ENCODE data around the gene PRDM15.

Gene PRDM15

GRCh38 chr21:41897700-41898099 lies 18.6 kb upstream of the PRDM15 start:
- H3K4me1 Mint-ChIP-seq (ENCODE audit: low read depth): peaks cover 43% of the 10 kb centered on the region
- no peak overlapping the region for H3K27ac Mint-ChIP-seq
- peaks cover 7% of the 10 kb centered on the region for H3K36me3 Mint-ChIP-seq
- no peaks in the 10 kb centered on the region for H3K9me3 Mint-ChIP-seq (ENCODE audit: low read depth)
- H3K4me3 Mint-ChIP-seq: no peak overlapping the region
- no peaks in the 10 kb centered on the region for H3K27me3 Mint-ChIP-seq

GRCh38 chr21:41897047-41897669 lies 18.0 kb upstream of the PRDM15 start:
- H3K27ac Mint-ChIP-seq: no peak overlapping the region
- peaks cover 43% of the 10 kb centered on the region for H3K4me1 Mint-ChIP-seq (ENCODE audit: low read depth)
- no peaks in the 10 kb centered on the region for H3K27me3 Mint-ChIP-seq
- no peak overlapping the region for H3K4me3 Mint-ChIP-seq
- H3K9me3 Mint-ChIP-seq (ENCODE audit: low read depth): no peaks in the 10 kb centered on the region
- peaks cover 7% of the 10 kb centered on the region for H3K36me3 Mint-ChIP-seq

DNA sequence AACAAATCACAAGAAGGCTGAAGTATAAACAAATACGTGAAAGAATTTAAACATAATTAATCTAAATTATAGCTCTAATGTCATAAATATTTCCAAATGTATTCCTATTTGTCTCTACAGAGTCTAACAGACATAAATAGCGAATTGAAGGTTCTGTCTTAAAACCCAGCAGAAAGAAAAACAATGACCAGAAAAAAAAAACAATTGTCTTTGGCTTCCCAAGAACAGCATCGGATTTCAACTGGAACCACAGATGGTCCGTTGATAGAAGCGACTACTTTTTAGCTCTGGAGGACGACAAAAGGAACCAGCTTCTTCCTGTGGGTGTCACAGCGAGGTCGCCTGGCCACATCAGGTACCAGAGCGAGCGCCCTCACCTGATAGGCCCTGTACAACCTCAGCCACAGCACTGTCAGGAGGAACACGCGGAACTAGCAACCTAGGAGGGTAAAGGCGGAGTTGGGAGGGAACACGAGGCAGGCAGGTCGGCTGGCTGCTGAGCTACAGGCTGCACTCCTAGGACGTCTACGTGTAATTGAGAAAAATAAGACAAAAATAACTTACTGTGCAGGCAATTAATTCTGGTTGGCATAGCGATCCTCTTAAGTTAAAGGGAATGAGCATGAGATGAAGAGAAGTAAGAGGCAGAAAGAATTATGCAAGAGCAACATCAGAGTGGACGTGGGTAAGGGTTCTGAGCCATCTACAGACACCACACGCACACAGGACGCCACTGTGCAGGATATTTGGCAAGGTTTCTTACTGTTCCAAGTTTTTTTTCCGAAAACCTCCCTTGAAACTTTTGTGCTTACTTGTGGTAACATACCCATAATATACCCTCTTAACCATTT lies 16.7 kb upstream of the PRDM15 start:
- Mint-ChIP-seq H3K36me3 (no peaks in the 10 kb centered on the region), H3K4me1 (ENCODE audit: low read depth) (peaks cover 36% of the 10 kb centered on the region), H3K9me3 (ENCODE audit: low read depth) (no peaks in the 10 kb centered on the region), H3K4me3 (peak overlapping the region; percentile 49), H3K27me3 (no peaks in the 10 kb centered on the region), H3K27ac (peak overlapping the region; percentile 82)

- Mint-ChIP-seq H3K4me3 (no peak overlapping the region), H3K27me3 (no peaks in the 10 kb centered on the region), H3K36me3 (no peaks in the 10 kb centered on the region), H3K27ac (peak overlapping the region; percentile 28), H3K9me3 (ENCODE audit: low read depth) (no peaks in the 10 kb centered on the region), H3K4me1 (ENCODE audit: low read depth) (peaks cover 34% of the 10 kb centered on the region)
Observed at GRCh38 chr21:41894922-41895557, 15.9 kb upstream of the PRDM15 start.

- H3K27me3 Mint-ChIP-seq: no peaks in the 10 kb centered on the region
- H3K27ac Mint-ChIP-seq: no peak overlapping the region
- H3K4me3 Mint-ChIP-seq: no peak overlapping the region
- peaks cover 30% of the 10 kb centered on the region for H3K4me1 Mint-ChIP-seq (ENCODE audit: low read depth)
- no peaks in the 10 kb centered on the region for H3K36me3 Mint-ChIP-seq
- H3K9me3 Mint-ChIP-seq (ENCODE audit: low read depth): no peaks in the 10 kb centered on the region
Observed at GRCh38 chr21:41894511-41894910, 15.4 kb upstream of the PRDM15 start.

DNA sequence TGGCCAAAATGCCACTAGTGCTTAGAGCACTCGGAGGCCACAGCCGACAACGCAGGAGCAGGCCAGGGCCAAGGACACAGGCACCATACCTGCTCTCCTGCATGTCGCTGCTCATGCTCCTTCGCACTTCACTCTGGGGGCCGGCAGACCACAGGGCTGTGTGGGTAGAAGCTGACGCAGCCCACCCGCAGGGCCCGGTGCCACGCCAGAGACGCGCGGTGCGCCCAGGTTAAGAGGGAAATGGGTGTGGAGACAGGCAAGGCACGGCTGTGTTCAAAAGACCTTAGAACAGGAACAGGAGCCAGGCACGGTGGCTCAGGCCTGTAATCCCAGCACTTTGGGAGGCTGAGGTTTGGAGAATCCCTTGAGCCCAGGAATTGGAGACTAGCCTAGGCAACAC lies 13.6 kb upstream of the PRDM15 start:
- Mint-ChIP-seq H3K4me3 (no peak overlapping the region), H3K4me1 (ENCODE audit: low read depth) (peaks cover 17% of the 10 kb centered on the region), H3K36me3 (peaks cover under 1% of the 10 kb centered on the region), H3K27ac (no peak overlapping the region), H3K27me3 (no peaks in the 10 kb centered on the region), H3K9me3 (ENCODE audit: low read depth) (no peaks in the 10 kb centered on the region)

- peaks cover 2% of the 10 kb centered on the region for H3K36me3 Mint-ChIP-seq
- no peaks in the 10 kb centered on the region for H3K27me3 Mint-ChIP-seq
- H3K9me3 Mint-ChIP-seq (ENCODE audit: low read depth): no peaks in the 10 kb centered on the region
- H3K27ac Mint-ChIP-seq: no peak overlapping the region
- H3K4me3 Mint-ChIP-seq: no peak overlapping the region
- H3K4me1 Mint-ChIP-seq (ENCODE audit: low read depth): peaks cover 10% of the 10 kb centered on the region
Observed at GRCh38 chr21:41891132-41891531, 12.0 kb upstream of the PRDM15 start.

GRCh38 chr21:41890355-41890754 lies 11.2 kb upstream of the PRDM15 start:
- H3K4me1 Mint-ChIP-seq (ENCODE audit: low read depth): peaks cover 2% of the 10 kb centered on the region
- no peak overlapping the region for H3K4me3 Mint-ChIP-seq
- no peaks in the 10 kb centered on the region for H3K9me3 Mint-ChIP-seq (ENCODE audit: low read depth)
- peaks cover 2% of the 10 kb centered on the region for H3K36me3 Mint-ChIP-seq
- H3K27me3 Mint-ChIP-seq: no peaks in the 10 kb centered on the region
- H3K27ac Mint-ChIP-seq: no peak overlapping the region

DNA sequence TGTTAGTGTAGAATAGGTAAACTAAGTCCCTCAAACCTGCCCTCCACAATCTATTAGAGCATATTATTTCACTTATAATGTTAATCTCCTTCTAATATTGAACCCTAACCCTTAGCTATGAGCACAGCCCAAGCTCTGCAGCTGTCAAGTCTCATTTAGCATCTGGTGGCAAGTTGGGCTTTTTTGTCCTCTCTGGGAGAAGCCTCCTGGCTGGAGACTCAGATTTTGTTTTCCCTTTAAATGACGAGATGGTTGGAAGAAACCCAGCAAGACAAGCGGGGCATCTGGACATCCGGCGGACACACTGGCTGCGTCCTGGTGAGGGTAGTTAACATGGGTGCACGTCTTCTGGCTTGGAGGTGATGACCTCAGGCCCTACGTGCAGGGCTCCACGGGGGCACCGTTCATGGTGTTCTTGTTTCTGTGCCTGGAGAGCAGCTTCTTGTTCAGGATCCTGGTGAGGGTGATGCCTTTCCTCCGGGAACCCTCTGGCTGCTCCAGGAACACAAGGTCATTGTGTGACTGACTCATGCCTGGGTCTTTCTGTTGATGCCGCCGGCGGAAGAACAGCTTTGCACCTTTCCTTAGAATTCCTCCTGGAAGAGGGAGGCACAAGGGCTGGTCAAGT lies 9.7 kb upstream of the PRDM15 start:
- Mint-ChIP-seq H3K27me3 (no peaks in the 10 kb centered on the region), H3K4me1 (ENCODE audit: low read depth) (no peaks in the 10 kb centered on the region), H3K9me3 (ENCODE audit: low read depth) (no peaks in the 10 kb centered on the region), H3K36me3 (peaks cover 2% of the 10 kb centered on the region), H3K4me3 (no peak overlapping the region), H3K27ac (no peak overlapping the region)

DNA sequence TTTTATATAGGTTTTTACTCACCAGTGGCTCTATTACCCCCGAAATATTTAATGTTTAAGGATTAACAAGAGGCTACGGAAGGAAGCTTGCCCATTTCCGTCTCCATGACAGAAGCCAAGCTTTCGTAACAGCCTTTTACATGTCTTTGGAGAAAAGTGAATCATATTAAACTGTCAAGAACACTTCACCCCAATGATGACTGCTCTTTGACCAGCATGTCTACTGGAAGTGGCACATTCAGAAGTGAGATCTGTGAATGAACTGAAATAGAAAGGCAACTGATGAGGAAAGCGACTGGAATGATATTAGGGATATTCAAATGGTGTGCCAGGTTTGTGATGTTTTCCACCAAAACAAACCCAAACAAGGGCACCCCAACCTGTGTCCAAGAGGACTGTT lies 8.5 kb upstream of the PRDM15 start:
- Mint-ChIP-seq H3K4me1 (ENCODE audit: low read depth) (no peaks in the 10 kb centered on the region), H3K27me3 (no peaks in the 10 kb centered on the region), H3K27ac (no peak overlapping the region), H3K36me3 (peaks cover 2% of the 10 kb centered on the region), H3K4me3 (no peak overlapping the region), H3K9me3 (ENCODE audit: low read depth) (no peaks in the 10 kb centered on the region)

- Mint-ChIP-seq H3K4me3 (no peak overlapping the region), H3K36me3 (peaks cover 2% of the 10 kb centered on the region), H3K4me1 (ENCODE audit: low read depth) (no peaks in the 10 kb centered on the region), H3K27ac (no peak overlapping the region), H3K9me3 (ENCODE audit: low read depth) (no peaks in the 10 kb centered on the region), H3K27me3 (no peaks in the 10 kb centered on the region)
Observed at GRCh38 chr21:41886328-41886727, 7.2 kb upstream of the PRDM15 start.

DNA sequence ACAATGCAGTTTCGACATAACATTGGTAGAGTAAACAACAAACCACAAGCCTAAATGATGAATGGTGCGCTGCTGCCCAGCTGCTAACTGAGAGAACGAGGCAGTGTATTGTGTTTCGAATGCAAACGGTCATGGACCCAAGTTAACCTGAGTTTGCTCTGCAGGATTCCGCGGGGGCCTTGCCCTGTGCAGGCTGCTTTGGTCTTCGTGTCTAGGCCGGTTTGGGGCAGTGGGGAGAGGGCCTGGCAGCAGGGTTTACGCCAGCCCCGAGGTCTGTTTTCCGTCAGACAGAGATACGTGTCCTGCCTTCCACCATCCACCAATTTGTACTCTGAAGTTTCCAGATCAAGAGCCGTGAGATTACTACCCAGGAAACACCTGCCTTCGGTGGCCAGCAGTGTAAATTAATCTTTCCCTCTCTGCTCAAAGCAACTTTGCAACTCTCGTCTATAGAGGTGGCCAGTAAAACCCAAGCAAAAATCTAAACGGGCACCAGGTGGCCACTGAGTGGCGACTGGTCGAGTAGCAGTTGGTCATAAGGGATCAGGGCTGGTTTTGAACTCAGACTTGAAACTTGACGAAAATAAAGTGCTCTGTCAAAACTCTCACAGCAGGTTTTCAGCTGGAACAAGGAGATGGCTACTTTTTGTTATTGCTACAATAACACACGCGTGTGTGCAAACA lies 6.3 kb upstream of the PRDM15 start:
- no peaks in the 10 kb centered on the region for H3K9me3 Mint-ChIP-seq (ENCODE audit: low read depth)
- no peak overlapping the region for H3K27ac Mint-ChIP-seq

GRCh38 chr21:41884501-41885030 lies 5.4 kb upstream of the PRDM15 start:
- no peaks in the 10 kb centered on the region for H3K4me1 Mint-ChIP-seq (ENCODE audit: low read depth)
- peaks cover 2% of the 10 kb centered on the region for H3K36me3 Mint-ChIP-seq
- H3K27ac Mint-ChIP-seq: no peak overlapping the region
- no peaks in the 10 kb centered on the region for H3K27me3 Mint-ChIP-seq
- H3K4me3 Mint-ChIP-seq: no peak overlapping the region
- no peaks in the 10 kb centered on the region for H3K9me3 Mint-ChIP-seq (ENCODE audit: low read depth)

More for the DNA sequence above, 6.3 kb upstream of the PRDM15 start:
- no peak overlapping the region for H3K4me3 Mint-ChIP-seq
- H3K27me3 Mint-ChIP-seq: no peaks in the 10 kb centered on the region
- peaks cover 2% of the 10 kb centered on the region for H3K36me3 Mint-ChIP-seq
- no peaks in the 10 kb centered on the region for H3K4me1 Mint-ChIP-seq (ENCODE audit: low read depth)

- Mint-ChIP-seq H3K4me1 (ENCODE audit: low read depth) (no peaks in the 10 kb centered on the region), H3K36me3 (peaks cover 2% of the 10 kb centered on the region), H3K27me3 (no peaks in the 10 kb centered on the region), H3K4me3 (no peak overlapping the region), H3K9me3 (ENCODE audit: low read depth) (no peaks in the 10 kb centered on the region), H3K27ac (no peak overlapping the region)
Observed at GRCh38 chr21:41883582-41883981, 4.4 kb upstream of the PRDM15 start.
